ENCODE data around the gene GATD1. TPM values are rescaled to one million over a fixed set of nuclear protein-coding genes. Genes with fewer than 3 reads are reported as not detected.

GATD1 gene
- total and polyA plus RNA-seq, 3 donors from 2014 or later = 64.3 to 84.2 (median 80.9) TPM

DNA sequence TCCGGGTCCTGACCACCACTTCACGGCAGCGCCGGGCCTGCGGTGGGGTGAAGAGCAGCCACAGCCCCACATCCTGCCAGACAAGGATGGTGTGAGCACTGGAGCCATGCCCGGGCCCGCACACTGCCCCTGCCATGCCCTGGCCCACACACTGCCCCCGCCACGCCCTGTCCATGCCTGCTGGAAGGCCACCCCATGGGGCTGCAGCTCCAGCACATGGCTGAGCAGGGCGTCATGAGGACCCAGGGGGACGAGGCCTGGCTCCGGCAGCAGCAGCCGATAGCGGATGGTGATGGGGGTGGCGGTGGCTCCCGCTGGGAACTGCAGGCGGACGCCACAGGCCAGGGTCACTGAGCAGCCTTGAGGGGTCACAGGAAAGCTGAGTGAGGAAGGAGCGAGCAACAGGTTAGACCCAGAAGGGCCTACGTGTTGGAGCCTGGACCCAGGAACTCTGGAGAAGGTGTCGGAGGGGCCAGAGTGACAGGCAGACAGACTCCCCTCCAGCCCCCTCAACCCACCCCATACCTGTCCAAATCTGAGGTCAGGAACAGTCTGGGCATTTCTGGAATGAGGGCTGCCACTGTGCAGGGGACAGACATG, 24.8 kb upstream of the GATD1 start:
- intact Hi-C loops (cut with DNase I; ENCODE audit: low total_unique reads) = no loop called here
- H3K27me3 ChIP-seq = no peaks in the 10 kb centered on the region
- DNase-seq = no peak
- peaks cover 21% of the 10 kb centered on the region for H3K4me1 ChIP-seq
- 93 to 97% methylated on average over 6 to 14 of the region's 21 CpGs for WGBS, 2 donors
- H3K36me3 ChIP-seq (ENCODE audit: low read depth, missing control alignments) = no peaks in the 10 kb centered on the region
- TF ChIP-seq POLR2A (IDR thresholded peaks at IDR 0.05) = no peak
- TF ChIP-seq, protein P1, sequence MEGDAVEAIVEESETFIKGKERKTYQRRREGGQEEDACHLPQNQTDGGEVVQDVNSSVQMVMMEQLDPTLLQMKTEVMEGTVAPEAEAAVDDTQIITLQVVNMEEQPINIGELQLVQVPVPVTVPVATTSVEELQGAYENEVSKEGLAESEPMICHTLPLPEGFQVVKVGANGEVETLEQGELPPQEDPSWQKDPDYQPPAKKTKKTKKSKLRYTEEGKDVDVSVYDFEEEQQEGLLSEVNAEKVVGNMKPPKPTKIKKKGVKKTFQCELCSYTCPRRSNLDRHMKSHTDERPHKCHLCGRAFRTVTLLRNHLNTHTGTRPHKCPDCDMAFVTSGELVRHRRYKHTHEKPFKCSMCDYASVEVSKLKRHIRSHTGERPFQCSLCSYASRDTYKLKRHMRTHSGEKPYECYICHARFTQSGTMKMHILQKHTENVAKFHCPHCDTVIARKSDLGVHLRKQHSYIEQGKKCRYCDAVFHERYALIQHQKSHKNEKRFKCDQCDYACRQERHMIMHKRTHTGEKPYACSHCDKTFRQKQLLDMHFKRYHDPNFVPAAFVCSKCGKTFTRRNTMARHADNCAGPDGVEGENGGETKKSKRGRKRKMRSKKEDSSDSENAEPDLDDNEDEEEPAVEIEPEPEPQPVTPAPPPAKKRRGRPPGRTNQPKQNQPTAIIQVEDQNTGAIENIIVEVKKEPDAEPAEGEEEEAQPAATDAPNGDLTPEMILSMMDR (IDR thresholded peaks at IDR 0.05) = no peak
- H3K27ac ChIP-seq = no peak overlapping the region
- H3K9me3 ChIP-seq = no peaks in the 10 kb centered on the region
- no peak overlapping the region for H3K4me3 ChIP-seq

DNA sequence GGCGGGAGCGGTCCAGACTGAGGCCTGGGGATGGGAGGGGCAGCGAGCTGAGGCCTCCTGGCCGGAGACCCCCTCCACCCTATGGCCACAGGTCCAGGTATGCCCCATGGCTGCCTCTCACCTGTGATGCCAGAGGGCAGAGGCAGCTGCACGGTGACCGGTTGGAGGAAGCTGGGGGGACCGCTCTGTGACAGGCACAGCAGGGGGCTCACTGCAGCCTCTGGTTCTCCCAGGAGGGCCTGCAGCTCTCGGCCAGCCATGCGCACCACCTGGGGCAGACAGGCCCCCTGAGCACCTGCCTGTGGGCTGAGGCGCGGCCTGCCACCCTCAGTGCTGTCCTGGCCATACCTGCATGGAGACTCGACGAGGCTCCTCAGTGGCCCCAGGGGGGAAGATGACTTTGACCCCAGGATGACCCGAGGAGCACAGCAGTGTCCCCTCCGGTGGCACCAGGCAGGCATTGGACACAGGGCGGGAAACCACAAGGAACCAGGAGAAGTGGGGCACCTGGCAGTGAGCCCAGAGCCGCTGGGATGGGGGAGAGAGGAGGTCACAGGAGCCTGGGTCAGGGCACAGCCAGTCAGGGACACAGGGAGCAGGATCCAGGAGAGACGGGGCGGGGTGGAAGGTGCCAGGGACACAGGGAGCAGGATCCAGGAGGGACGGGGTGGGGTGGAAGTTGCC, 24.0 kb upstream of the GATD1 start:
- H3K4me1 ChIP-seq = peaks cover 28% of the 10 kb centered on the region
- WGBS, 2 donors = 90 to 93% methylated on average over 9 to 20 of the region's 20 CpGs
- no peak overlapping the region for H3K4me3 ChIP-seq
- no peak overlapping the region for H3K27ac ChIP-seq
- intact Hi-C loops (cut with DNase I; ENCODE audit: low total_unique reads) = no loop called here
- no peaks in the 10 kb centered on the region for H3K9me3 ChIP-seq
- DNase-seq = no peak
- no peak for TF ChIP-seq POLR2A (IDR thresholded peaks at IDR 0.05)
- TF ChIP-seq, protein P1 (IDR thresholded peaks at IDR 0.05) = no peak
- no peaks in the 10 kb centered on the region for H3K36me3 ChIP-seq (ENCODE audit: low read depth, missing control alignments)
- H3K27me3 ChIP-seq = no peaks in the 10 kb centered on the region

DNA sequence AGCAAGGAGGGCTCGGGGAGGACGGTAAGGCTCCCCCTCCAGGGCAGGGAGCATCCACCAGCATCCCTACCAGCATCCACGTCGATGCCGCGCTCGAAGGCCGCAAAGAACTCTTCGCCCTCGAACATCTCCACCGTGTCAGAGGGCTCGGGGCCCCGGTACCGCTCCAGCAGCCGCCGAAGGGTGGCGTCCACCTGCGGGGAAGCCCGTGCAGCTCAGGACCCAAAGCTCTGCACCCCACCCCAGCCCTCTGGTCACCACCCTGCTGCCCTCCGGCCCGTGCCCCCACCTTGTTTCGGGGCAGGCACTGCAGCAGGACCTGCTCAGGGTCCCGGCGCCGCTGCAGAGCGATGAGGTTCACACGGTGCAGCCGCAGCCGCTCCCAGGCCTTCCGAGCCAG, 23.2 kb upstream of the GATD1 start:
- DNase-seq = no peak
- H3K4me3 ChIP-seq = no peak overlapping the region
- no peak for TF ChIP-seq POLR2A (IDR thresholded peaks at IDR 0.05)
- TF ChIP-seq, protein P1 (IDR thresholded peaks at IDR 0.05) = no peak
- no peaks in the 10 kb centered on the region for H3K36me3 ChIP-seq (ENCODE audit: low read depth, missing control alignments)
- H3K27me3 ChIP-seq = no peaks in the 10 kb centered on the region
- H3K4me1 ChIP-seq = peaks cover 30% of the 10 kb centered on the region
- no peak overlapping the region for H3K27ac ChIP-seq
- no peaks in the 10 kb centered on the region for H3K9me3 ChIP-seq
- 93 to 94% methylated on average over 12 to 30 of the region's 30 CpGs for WGBS, 2 donors
- intact Hi-C loops (cut with DNase I; ENCODE audit: low total_unique reads) = no loop called here

DNA sequence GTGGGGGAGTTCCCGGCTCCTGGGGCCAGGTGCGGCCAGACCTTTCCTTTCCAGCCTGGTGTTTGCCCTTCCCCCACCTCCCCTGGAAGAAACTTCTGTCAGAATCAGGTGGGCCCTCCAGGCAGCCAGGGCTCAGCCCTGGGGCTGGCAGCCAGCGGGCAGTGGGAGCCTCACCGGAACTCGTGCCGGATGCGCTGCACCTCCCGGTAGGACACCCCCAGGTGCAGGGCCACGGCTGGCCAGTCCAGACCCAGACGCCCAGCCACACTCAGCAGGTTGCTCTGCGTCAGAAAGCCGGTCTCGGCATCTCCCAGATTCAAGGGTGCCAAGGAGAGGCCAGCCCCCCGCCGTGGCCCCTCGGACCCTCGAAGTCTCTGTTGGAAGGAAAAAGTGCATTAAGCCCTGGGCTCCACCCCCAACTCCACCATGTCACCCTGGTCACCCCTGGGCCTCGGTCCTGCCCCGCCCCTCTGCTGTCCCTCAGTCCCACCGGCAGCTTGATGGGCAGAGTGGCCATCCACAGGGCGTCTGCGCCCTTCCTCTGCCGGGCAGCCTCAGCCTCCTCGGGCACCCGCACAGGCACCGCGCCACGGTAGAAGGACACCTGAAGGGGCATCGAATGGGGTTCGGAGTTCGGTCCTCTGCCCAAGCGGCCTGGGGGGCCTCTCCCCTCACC, 22.5 kb upstream of the GATD1 start:
- intact Hi-C loops (cut with DNase I; ENCODE audit: low total_unique reads) = no loop called here
- 91 to 94% methylated on average over 23 to 32 of the region's 32 CpGs for WGBS, 2 donors
- Histone ChIP-seq H3K27ac (no peak overlapping the region), H3K9me3 (no peaks in the 10 kb centered on the region), H3K27me3 (no peaks in the 10 kb centered on the region), H3K4me3 (no peak overlapping the region), H3K36me3 (ENCODE audit: low read depth, missing control alignments) (no peaks in the 10 kb centered on the region), H3K4me1 (peaks cover 36% of the 10 kb centered on the region)
- DNase-seq = no peak
- TF ChIP-seq POLR2A (IDR thresholded peaks at IDR 0.05) = no peak
- TF ChIP-seq, protein P1 (IDR thresholded peaks at IDR 0.05) = no peak

Data from testis (tissue), 3 donors.